Measurements from ENCODE around the gene DTX3. TPM values are rescaled to one million over a fixed set of nuclear protein-coding genes. Genes with fewer than 3 reads are reported as not detected.

DTX3 gene
- total RNA-seq, 1 experiment from 2014 or later: 18.1 TPM

- Histone ChIP-seq H3K27ac (no peak overlapping the region), H2AFZ (no peak overlapping the region), H4K20me1 (ENCODE audit: insufficient read depth) (no peaks in the 10 kb centered on the region), H3K27me3 (ENCODE audit: insufficient read depth, low read depth) (peaks cover 5% of the 10 kb centered on the region; the same call in 1 of the 2 replicates), H3F3A (ENCODE audit: insufficient read depth, low read depth) (no peaks in the 10 kb centered on the region), H3K4me1 (replicated peaks; ENCODE audit: insufficient read depth) (no peaks in the 10 kb centered on the region), H3K79me2 (ENCODE audit: low read depth) (no peaks in the 10 kb centered on the region), H3K4me3 (no peak overlapping the region), H3K4me2 (no peak overlapping the region), H3K9me3 (ENCODE audit: insufficient read depth, low read depth) (no peaks in the 10 kb centered on the region), H3K9me2 (ENCODE audit: insufficient read depth) (no peaks in the 10 kb centered on the region), H3K36me3 (ENCODE audit: low read depth) (no peaks in the 10 kb centered on the region)
- POLR2A ChIA-PET (ENCODE audit: unreplicated experiment): no interaction called here
- intact Hi-C loops (cut with micrococcal nuclease; ENCODE audit: unreplicated experiment): no loop called here
- CTCF ChIA-PET: interaction anchor here (0.7 kb wide), 1 partner anchor 46 kb away, joined by 3 read pairs; no protein-coding TSS in a partner anchor
- no peak for DNase-seq
- BruUV-seq (replicated peaks): no TSS peak
- TF ChIP-seq, protein P1, sequence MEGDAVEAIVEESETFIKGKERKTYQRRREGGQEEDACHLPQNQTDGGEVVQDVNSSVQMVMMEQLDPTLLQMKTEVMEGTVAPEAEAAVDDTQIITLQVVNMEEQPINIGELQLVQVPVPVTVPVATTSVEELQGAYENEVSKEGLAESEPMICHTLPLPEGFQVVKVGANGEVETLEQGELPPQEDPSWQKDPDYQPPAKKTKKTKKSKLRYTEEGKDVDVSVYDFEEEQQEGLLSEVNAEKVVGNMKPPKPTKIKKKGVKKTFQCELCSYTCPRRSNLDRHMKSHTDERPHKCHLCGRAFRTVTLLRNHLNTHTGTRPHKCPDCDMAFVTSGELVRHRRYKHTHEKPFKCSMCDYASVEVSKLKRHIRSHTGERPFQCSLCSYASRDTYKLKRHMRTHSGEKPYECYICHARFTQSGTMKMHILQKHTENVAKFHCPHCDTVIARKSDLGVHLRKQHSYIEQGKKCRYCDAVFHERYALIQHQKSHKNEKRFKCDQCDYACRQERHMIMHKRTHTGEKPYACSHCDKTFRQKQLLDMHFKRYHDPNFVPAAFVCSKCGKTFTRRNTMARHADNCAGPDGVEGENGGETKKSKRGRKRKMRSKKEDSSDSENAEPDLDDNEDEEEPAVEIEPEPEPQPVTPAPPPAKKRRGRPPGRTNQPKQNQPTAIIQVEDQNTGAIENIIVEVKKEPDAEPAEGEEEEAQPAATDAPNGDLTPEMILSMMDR (conservative IDR thresholded peaks at IDR 0.05): no peak
- TF ChIP-seq EZH2 (IDR thresholded peaks at IDR 0.05; ENCODE audit: low read depth): no peak
These were observed 29.8 kb upstream of the DTX3 start for GRCh38 chr12:57574795-57575194.

DNA sequence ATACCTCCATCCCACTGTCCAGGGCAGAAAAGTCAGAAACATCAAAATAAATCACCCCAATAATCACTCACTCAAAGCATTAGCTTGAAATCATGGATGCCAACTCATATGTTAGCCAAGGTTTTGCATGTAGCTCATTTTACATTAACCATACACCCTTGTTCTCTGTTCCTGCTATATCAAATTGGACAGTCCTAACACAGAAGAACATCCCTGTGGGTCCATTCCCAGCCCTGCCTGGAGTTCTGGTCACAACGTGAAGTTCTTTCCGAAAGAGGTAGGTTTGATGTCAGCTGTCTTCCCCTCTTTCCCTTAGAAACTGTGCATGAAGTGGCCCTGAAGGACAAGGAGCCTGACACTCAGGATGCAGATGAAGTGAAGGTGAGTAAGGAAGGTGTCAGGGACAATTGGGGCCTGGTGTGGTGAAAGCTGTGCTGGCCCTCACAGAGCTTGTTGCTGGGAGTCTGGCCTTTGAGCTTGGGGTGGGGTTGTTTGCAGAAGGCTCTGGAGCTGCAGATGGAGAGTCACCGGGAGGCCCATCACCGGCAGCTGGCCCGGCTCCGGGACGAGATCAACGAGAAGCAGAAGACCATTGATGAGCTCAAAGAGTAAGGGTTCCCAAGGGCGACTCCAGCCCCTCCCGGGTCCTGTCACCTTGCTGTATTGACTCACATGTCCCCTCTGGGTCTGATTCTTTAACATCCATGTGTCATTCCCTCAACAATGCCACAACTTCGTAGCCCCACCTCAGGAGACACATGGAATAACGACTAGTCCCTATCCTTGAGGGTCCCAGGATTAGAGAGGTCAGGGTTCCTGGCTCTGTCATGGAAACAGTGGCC is 28.6 kb upstream of the DTX3 start:
- no peaks in the 10 kb centered on the region for H3K79me2 ChIP-seq (ENCODE audit: low read depth)
- H3F3A ChIP-seq (ENCODE audit: insufficient read depth, low read depth): no peaks in the 10 kb centered on the region
- TF ChIP-seq EZH2 (IDR thresholded peaks at IDR 0.05; ENCODE audit: low read depth): no peak
- TF ChIP-seq, protein P1 (conservative IDR thresholded peaks at IDR 0.05): no peak
- no peak overlapping the region for H3K27ac ChIP-seq
- no peak overlapping the region for H2AFZ ChIP-seq
- no peaks in the 10 kb centered on the region for H3K4me1 ChIP-seq (replicated peaks; ENCODE audit: insufficient read depth)
- no peak overlapping the region for H3K4me3 ChIP-seq
- CTCF ChIA-PET: no interaction called here
- intact Hi-C loops (cut with micrococcal nuclease; ENCODE audit: unreplicated experiment): no loop called here
- H3K36me3 ChIP-seq (ENCODE audit: low read depth): no peaks in the 10 kb centered on the region
- H3K4me2 ChIP-seq: no peak overlapping the region
- POLR2A ChIA-PET (ENCODE audit: unreplicated experiment): interaction anchor here (0.6 kb wide), 1 partner anchor 49 kb away, joined by 5 read pairs; no protein-coding TSS in a partner anchor
- peaks cover 10% of the 10 kb centered on the region; the same call in 1 of the 2 replicates for H3K27me3 ChIP-seq (ENCODE audit: insufficient read depth, low read depth)
- no peaks in the 10 kb centered on the region for H3K9me3 ChIP-seq (ENCODE audit: insufficient read depth, low read depth)
- DNase-seq: no peak
- H4K20me1 ChIP-seq (ENCODE audit: insufficient read depth): no peaks in the 10 kb centered on the region
- no peaks in the 10 kb centered on the region for H3K9me2 ChIP-seq (ENCODE audit: insufficient read depth)
- BruUV-seq (replicated peaks): no TSS peak

GRCh38 chr12:57576613-57577160 is 27.9 kb upstream of the DTX3 start:
- Histone ChIP-seq H4K20me1 (ENCODE audit: insufficient read depth) (no peaks in the 10 kb centered on the region), H3K4me3 (no peak overlapping the region), H3K9me3 (ENCODE audit: insufficient read depth, low read depth) (no peaks in the 10 kb centered on the region), H3K36me3 (ENCODE audit: low read depth) (no peaks in the 10 kb centered on the region), H3K4me2 (no peak overlapping the region), H3K79me2 (ENCODE audit: low read depth) (no peaks in the 10 kb centered on the region), H2AFZ (no peak overlapping the region), H3K27me3 (ENCODE audit: insufficient read depth, low read depth) (peaks cover 11% of the 10 kb centered on the region; the same call in 1 of the 2 replicates), H3K9me2 (ENCODE audit: insufficient read depth) (no peaks in the 10 kb centered on the region), H3F3A (ENCODE audit: insufficient read depth, low read depth) (no peaks in the 10 kb centered on the region), H3K27ac (no peak overlapping the region), H3K4me1 (replicated peaks; ENCODE audit: insufficient read depth) (no peaks in the 10 kb centered on the region)
- POLR2A ChIA-PET (ENCODE audit: unreplicated experiment): no interaction called here
- BruUV-seq (replicated peaks): no TSS peak
- DNase-seq: no peak
- TF ChIP-seq, protein P1 (conservative IDR thresholded peaks at IDR 0.05): no peak
- TF ChIP-seq EZH2 (IDR thresholded peaks at IDR 0.05; ENCODE audit: low read depth): no peak
- intact Hi-C loops (cut with micrococcal nuclease; ENCODE audit: unreplicated experiment): no loop called here
- CTCF ChIA-PET: no interaction called here

Data from PC-9 (cell line).